Inferior parietal cortex (tissue), 1 donor: Measurements from ENCODE around the gene SNAPC3.
"Not testable (repeated sequence)": the region's sequence is repeated elsewhere in the genome, so short reads cannot be mapped to it uniquely, and the experiment has no call there.

Experiments used
- DNase-seq: peaks from one replicate; pipeline ENCODE4 v3.0.0-alpha.2; 2016; ENCODE audit errors: extremely low spot score

SNAPC3 gene

DNA sequence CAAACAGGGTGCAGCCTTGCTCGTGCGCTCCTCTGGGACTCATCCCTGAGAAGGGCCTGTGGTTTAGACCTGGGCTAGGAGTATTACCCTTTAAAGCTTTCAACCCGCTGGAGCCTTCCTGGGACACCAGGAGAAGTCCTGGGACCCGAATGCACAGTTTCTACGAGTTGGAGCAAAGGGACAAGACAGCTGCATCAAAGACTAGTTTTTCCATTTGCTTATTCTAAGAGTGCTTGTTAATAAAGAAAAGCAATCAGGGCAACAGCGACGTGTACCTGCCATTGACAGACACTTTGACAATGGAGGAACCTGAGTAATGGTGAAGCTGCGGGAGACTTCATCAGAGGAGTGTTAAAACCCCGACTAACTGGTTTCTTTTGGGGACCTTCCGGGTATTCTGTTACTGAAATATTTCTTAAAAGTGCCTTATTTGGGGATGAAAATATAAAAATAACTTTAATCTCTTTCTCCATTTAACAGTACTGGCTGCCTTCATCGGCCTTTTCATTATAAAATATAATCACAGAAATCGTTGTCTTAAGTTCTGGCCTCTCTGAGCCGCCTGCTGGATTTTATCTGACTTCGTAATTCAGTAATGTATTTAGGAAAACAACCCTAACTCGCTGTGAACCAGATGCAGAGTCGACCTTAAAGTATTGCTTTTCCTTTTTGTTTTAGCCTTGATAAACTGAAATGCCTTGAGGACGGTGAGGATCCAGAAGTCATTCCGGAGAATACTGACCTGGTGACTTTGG lies 732 bp downstream of the SNAPC3 start:
- DNase-seq: no peak

DNA sequence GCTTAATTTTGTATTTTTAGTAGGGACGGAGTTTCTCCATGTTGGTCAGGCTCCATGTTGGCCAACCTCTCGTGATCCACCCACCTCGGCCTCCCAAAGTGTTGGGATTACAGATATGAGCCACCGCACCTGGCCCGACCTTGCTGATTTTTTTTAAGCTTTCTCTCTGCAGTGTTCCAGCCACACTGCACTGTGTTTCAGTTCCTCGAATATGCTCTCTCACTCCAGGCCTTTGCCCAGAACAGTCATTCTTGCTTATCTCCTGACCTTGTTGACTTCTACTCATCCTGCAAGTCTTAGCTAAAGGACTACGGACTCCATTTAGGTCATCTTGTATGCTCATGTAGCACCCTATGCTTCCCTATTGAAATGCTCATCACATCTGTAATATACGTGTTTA lies 3.3 kb downstream of the SNAPC3 start:
- DNase-seq: no peak

DNA sequence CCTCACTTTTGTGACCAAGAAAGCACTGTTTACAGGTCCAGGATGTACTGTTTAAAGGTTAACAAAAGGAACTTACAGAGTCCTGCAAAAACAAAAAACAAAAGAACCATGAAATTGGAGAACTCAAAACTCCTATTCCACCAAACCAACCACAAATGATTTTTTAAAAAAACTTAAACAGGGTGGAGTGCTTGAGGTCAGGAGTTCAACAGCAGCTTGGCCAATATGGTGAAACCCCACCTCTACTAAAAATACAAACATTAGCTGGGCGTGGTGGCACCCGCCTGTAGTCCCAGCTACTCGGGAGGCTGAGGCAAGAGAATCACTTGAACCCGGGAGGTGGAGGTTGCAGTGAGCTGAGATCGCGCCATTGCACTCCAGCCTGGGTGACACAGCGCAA lies 5.0 kb downstream of the SNAPC3 start:
- DNase-seq: not testable (repeated sequence)

DNA sequence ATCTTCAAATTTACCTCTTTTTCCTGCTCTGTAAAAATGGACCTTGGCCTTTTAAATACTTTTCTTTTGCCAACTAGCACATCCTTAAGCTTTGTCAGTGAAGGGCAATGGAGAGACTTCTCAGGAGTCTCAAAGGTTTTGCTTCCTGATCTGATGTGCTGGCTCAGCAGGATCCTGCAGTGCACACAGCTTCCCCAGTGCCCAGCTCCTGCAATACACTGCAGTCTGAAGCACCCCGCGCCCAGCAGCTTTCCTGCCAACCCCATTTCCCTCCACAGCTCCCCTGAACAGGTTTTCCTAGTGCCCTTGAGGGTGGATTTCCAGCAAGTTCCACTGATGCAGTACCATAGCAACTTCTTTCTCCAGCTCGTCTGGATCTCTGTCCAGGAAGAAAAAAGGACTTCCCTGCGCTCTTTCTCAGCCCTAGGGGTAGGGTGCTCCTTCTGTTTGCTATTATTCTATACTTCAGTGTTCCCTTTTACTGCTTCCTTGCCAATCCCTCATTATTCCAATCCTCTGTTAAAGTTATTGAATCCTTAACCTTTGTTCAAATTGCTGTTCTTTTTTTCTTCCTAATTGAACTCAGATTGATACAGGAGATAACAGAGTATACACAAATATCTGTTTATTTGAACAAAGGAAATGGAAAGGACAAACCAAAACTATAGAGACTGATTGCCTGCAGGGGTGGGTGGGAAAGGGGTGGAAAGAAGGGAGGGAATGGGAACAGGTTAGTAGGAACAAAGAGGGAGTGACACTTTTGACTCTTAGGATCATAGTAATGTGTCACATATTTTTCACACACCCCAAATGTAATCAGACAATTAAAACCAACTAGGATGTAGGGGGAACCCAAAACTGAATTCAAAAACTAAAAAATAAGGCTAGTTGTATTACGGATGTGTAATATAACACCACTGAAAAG lies 8.5 kb downstream of the SNAPC3 start:
- DNase-seq: no peak

DNA sequence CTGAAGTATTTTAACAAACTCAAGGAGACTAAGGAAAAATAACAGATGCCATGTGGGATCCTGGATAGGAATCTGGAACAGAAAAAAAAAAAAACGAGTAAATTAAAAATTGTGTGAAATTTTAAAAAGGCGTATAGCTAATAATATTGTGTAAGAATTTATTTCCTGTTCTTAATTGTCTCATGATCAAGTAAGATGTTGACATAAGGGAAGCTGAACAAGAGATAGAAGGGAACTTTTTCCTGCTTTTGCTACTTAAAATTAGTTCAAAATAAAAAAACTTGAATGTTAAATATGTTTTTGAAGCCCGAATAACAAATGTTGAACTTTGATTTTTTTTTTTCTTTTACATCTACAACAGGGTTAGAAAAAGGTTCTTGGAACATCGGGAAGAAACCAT lies 10.5 kb downstream of the SNAPC3 start:
- DNase-seq: no peak

DNA sequence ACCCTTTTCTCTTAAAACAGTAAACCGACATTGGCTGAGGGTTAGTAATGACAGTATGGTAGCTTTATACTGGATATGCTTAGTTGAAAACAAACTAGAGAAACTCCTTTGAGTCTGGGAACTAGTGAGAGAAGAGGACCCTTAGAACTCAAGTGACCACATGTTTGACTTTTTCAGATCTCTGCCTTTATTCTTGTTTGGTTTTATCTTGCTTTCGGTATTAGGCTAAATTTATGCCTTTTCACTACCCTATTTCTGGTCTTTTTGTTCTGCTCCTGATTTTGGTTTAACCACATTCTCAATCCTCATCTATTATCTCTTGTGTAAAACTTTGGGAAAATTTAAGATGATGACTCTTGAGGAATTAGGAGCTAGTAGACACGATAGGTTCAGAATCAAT lies 11.0 kb downstream of the SNAPC3 start:
- DNase-seq: no peak

DNA sequence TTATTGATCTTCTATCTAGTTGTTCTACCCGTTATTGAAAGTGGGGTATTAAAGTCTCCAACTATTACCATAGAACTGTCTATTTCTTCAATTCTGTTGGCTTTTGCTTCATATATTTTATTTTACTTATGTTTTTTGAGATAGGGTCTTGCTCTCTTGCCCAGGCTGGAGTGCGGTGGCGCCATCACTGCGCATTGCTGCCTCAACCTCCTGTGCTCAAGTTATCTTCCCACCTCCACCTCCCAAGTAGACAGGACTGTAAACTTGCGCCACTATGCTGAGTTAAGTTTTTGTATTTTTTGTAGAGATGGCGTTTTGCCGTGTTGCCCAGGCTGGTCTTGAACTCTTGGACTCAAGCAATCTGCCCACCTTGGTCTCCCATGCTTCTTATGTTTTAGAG lies 16.2 kb downstream of the SNAPC3 start:
- no peak for DNase-seq

DNA sequence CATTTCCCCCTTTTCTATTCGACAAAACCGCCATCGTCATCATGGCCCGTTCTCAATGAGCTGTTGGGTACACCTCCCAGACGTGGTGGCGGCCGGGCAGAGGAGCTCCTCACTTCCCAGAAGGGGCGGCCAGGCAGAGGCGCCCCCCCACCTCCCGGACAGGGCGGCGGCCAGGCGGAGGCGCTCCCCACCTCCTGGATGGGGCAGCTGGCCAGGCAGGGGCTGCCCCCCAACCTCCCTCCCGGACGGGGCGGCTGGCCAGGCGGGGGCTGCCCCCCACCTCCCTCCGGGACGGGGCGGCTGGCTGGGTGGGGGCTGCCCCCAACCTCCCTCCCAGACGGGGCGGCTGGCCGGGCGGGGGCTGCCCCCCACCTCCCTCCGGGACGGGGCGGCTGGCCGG lies 19.2 kb downstream of the SNAPC3 start:
- DNase-seq: not testable (repeated sequence)

DNA sequence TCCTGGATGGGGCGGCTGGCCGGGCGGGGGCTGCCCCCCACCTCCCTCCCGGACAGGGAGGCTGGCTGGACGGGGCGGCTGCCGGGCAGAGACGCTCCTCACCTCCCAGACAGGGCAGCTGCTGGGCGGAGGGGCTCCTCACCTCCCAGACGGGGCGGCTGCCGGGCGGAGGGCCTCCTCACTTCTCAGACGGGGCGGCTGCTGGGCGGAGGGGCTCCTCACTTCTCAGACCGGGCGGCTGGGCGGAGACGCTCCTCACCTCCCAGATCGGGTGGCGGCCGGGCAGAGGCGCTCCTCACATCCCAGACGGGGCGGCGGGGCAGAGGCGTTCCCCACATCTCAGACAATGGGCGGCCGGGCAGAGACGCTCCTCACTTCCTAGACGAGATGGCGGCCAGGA lies 19.6 kb downstream of the SNAPC3 start:
- not testable (repeated sequence) for DNase-seq

DNA sequence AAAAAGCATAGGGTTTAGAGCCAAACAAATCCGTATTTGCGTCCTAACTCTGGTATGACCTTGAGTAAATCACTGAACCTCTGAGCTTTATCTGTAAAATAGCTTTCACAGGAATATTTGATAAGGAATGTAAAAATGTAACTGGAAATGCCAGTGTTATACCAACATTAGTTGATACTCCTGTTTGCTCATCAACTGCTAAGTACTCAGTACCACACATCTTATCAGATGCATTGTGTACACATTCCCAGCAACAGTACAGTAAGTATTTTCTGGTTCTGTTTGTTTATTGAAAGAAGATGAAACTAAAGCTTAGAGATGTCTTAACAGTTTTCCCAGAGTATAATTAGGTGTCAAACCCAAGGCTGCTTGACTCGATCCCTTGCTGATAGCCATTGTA lies 21.5 kb downstream of the SNAPC3 start:
- DNase-seq: no peak

DNA sequence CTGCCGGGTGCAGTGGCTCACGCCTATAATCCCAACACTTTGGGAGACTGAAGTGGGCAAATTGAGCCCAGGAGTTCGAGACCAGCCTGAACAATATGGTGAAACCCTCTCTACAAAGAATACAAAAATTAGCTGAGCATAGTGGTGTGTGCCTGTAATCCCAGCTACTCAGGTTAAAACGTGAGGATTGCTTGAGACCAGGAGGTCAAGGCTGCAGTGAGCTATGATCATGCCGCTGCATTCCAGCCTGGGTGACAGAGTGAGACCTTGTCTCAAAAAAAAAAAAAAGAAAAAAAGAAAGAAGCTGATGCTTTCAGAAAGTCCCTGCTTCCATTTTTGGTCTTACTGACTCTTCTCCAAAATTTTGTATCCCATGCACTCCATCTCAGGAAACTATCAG lies 31.3 kb downstream of the SNAPC3 start:
- DNase-seq: no peak

DNA sequence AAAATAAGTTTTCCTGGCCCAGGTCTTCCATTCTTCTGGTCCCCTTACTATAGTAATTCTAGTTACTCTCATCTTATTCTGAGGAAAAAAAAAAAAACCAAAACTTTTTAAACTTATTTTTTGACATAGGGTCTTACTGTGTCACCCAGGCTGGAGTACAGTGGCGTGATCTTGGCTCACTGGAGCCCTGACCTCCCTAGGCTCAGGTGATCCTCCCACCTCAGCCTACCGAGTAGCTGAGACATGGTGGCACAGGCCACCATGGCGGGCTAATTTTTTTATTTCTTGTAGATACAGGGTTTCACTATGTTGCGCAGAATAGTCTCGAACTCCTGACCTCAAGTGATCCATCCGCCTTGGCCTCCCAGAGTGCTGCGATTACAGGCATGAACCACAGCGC lies 38.4 kb downstream of the SNAPC3 start:
- no peak for DNase-seq

DNA sequence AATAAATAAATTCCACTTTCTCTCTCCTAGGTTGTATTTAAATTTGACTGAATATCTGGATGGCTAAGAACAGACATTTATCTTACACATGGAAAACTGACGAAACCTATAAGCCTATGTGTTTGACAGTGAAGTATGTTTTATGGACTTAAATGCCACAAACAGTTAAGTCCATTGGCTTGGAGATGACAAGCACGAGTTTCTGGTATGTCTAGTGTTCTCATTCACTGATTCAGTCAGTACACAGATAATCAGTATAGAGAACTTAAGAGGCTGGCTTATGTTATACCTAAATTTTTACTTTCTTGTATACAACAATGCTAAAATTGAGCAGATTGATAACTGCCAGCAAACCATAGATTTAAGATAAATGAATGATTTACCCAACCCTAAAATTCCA lies 38.9 kb downstream of the SNAPC3 start:
- no peak for DNase-seq

DNA sequence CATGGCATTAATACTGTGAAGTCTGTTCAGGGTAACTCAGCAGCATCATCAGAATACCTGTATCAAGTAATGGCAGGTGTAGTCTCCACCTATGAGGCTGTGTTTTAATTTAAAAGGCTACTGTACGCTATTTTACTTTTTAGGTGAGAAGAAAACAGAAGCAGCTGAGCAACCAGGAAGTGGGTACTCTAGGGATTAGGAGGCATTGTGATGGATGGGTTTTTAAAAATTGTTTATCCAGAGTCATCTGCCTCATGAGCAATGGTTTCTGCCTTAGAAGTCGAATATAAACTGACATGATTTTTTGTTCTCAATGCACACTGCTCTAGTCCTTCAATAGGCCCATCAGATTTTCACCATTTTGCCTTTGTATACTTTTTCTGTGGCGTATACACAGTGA lies 45.5 kb downstream of the SNAPC3 start:
- no peak for DNase-seq

DNA sequence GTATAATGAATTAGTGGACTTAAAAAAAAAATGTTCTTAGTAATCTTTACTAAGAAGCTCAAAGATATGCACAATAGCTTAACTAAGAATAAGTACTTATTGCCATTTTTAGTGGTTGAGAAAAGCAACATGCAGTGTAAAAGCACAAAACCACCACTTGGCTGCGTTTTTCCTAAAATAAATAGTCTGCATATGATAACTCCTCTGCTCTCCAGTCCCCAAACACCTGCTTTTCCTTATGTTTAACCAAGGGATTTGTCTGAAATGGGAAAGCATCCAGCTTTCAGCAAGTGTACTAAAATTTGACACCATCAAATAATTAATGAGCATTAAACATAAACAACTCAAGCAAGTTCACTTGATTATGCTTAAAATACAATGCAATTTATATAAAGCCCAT lies 46.7 kb downstream of the SNAPC3 start:
- no peak for DNase-seq

DNA sequence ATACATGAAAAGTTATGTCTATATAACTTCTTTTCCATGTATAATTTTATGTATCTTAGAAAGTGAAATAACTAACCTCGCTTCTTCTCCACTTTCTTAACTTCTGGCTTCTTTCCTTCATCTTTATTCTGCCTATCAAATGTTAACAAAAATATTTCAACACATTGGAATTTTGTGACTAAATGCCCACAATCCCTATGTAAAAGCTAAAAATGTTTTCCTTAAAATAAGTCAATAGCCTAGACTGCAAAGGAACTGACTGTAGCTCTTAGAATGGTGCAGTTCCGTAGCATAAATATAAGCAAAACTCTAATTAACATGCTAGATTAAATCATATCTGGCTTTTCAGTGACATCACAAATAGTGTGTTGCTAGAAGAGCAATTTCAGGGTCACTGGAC lies 47.2 kb downstream of the SNAPC3 start:
- no peak for DNase-seq

DNA sequence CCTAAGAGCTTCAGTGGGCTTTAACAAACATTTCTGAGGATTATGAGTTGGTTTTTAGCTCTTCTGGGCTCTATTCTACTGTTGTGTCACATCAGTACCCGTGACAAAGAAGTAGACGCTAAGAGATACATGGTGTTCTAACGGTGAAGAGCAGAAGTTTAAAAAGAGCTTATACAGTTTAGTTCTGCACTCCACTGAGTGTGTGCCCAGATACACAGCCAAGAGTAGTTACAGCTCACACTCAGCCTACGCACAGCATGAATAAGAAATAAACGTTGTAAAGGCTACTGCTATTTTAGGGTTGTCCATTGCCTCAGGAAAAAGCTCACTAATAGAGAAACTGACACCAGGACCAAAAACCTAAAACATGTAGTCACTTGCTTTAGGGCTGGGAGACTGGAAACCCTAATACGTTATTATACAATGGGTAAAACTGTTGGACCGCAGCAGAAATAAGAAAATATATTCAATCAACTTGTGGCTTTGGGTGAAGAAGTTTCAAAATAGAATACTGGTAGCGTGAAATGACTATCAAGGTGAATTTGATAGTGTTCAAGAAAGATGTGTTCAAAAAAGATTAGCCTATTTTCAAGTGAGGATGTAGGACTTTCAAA lies 53.4 kb downstream of the SNAPC3 start:
- DNase-seq: peak; percentile 49

DNA sequence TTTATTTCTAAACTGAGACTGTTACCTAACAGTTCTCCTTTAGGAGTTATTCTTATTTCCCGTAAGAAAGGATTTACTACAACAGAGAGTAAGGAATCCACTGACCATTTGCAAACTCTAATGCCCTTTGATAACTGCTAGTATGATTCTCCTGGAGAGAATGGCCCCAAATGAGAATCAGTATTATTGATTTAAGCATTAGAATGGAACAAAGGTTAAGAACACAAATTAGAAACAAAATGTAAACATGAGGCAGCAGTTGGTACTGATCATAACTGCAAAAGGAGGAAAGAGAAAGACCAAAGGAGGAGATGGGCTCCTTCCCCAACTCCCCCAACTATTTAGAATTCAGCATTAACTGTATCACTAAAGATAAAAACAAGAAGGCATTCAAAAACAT lies 57.4 kb downstream of the SNAPC3 start:
- DNase-seq: no peak

DNA sequence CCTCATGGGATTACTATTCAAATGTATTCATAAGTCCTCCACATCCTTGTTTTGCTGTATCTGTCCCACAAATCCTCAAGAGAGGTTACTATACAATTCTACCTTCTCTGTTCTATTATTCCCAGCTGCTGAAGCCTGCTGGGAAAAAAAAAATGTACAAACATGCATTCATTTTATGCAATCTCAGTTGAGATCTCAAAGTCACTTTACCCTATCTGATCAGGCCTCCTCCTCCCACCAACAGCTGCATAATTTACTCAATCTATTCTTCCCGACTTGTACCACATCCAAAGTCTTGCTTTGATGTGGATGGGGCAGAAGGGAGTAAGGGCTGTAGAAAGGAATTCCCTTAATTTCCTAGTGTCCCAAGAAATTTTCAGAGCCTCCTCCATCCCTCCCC lies 59.5 kb downstream of the SNAPC3 start:
- DNase-seq: no peak

DNA sequence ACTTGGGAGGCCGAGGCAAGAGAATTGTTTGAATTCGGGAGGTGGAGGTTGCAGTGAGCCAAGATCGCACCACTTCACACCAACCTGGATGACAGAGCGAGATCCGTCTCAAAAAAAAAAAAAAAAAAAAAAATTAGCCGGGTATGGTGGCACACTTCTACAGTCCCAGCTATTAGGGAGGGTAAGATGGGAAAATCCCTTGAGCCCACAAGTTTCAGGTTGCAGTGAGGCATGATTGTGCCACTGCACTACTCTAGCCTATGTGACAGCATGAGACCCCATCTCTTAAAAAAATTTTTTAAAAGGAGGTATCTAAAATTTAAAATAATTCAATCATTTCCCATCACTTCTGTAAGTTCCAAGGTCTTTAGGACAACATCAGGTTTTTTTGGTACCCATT lies 62.1 kb downstream of the SNAPC3 start:
- no peak for DNase-seq

DNA sequence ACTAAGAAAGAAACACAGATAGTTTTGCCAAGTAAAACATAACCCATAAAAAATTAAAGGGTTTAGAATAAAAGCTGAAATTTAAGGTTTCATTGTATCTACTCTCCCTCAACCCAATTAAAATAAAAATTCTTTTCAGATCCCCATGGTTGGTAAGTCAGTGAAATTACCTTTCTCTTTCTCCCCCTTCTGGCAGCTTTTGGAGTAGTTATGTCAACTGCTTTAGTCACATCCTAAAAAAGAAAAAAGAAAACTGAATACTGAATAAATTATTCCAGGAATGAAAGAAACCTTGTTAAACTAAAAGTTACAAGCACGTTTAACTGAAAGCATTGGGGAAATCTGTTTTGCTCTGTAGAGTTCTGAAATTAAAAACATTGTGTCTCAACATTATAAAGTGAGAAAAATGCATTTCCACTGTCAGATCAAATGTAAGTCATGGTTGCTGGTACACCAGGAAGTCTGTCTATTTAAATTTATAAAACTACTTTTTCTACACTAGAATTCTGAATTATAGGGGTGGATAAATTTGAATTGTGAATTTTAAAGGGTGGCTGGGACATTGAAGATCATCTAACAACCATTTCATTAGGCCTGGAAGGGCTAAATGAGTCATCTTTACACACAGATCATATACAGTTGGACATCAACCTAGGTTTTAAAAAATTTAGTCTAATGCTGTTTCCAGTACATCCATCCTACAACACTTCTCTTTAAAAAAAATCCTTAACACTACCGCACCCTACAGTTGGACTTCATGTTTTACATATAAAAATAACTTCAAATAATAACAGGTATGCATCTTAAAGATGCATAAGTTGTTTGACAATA lies 63.4 kb downstream of the SNAPC3 start:
- DNase-seq: no peak

DNA sequence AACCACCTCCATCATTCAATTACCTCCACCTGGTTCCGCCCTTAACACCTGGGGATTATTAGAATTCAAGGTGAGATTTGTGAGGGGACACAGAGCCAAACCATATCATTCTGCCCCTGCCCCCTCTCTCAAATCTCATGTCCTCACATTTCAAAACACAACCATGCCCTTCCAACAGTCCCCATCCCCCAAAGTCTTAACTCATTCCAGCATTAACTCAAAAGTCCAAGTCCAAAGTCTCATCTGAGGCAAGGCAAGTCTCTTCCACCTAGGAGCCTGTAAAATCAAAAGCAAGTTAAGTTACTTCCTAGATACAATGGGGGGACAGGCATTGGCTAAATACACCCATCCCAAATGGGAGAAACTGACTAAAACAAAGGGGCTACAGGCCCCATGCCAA lies 69.3 kb downstream of the SNAPC3 start:
- DNase-seq: no peak
